Stomach smooth muscle (tissue), 2 donors: ENCODE data around the gene SEPTIN2.
"Not testable (repeated sequence)": the region's sequence is repeated elsewhere in the genome, so short reads cannot be mapped to it uniquely, and the experiment has no call there.

ENCODE experiments used
- H3K27ac ChIP-seq: one replicate; pipeline ENCODE4 v1.7.0; 2013; ENCODE audit warnings: mild to moderate bottlenecking, low read length, inconsistent platforms
- H3K27me3 ChIP-seq, 2 donors: one replicate each; pipeline ENCODE4 v1.7.0; 2013; ENCODE audit warnings: low read length in 2 of 2; ENCODE audit not compliant: insufficient read depth in 2 of 2, control insufficient read depth in 1 of 2
- H3K36me3 ChIP-seq, 2 donors: one replicate each; pipeline ENCODE4 v1.7.0; 2013; ENCODE audit warnings: low read length in 2 of 2; ENCODE audit not compliant: control insufficient read depth in 2 of 2, insufficient read depth in 2 of 2
- H3K4me1 ChIP-seq: one replicate; pipeline ENCODE4 v1.7.0; 2013; ENCODE audit warnings: low read length; ENCODE audit not compliant: control insufficient read depth, insufficient read depth
- H3K4me3 ChIP-seq, 2 donors: one replicate each; pipeline ENCODE4 v1.7.0; 2013; ENCODE audit warnings: low read length in 2 of 2
- H3K9ac ChIP-seq, 2 donors: one replicate each; pipeline ENCODE4 v1.7.0; 2013; ENCODE audit warnings: low read length in 2 of 2, mild to moderate bottlenecking in 1 of 2
- H3K9me3 ChIP-seq, 2 donors: one replicate each; pipeline ENCODE4 v1.7.0; 2013; ENCODE audit warnings: low read length in 2 of 2; ENCODE audit not compliant: control insufficient read depth in 2 of 2
- donor health status: healthy.
- donor health status: Pancreatic carcinoma.

Gene SEPTIN2

GRCh38 chr2:241273210-241274020 is 42.3 kb upstream of the SEPTIN2 start:
- Histone ChIP-seq H3K9ac (peak overlapping the region; percentile 59 to 69), H3K27me3 (no peaks in the 10 kb centered on the region)

GRCh38 chr2:241274127-241274526 is 41.6 kb upstream of the SEPTIN2 start:
- Histone ChIP-seq H3K9me3 (no peaks in the 10 kb centered on the region), H3K9ac (no peak overlapping the region), H3K27me3 (no peaks in the 10 kb centered on the region), H3K4me1 (peaks cover 27% of the 10 kb centered on the region), H3K27ac (no peak overlapping the region), H3K4me3 (no peak overlapping the region), H3K36me3 (no peaks in the 10 kb centered on the region)

More at GRCh38 chr2:241273210-241274020, 42.3 kb upstream of the SEPTIN2 start:
- H3K27ac ChIP-seq = peak overlapping the region; percentile 18
- no peaks in the 10 kb centered on the region for H3K36me3 ChIP-seq
- H3K4me1 ChIP-seq = peaks cover 31% of the 10 kb centered on the region
- no peaks in the 10 kb centered on the region for H3K9me3 ChIP-seq
- H3K4me3 ChIP-seq = peak overlapping the region; percentile 57 to 80

- no peaks in the 10 kb centered on the region for H3K9me3 ChIP-seq
- H3K27ac ChIP-seq = no peak overlapping the region
- H3K36me3 ChIP-seq = no peaks in the 10 kb centered on the region
- H3K9ac ChIP-seq = no peak overlapping the region
- H3K4me1 ChIP-seq = peaks cover 18% of the 10 kb centered on the region
- H3K27me3 ChIP-seq = no peaks in the 10 kb centered on the region
- H3K4me3 ChIP-seq = no peak overlapping the region
Observed at GRCh38 chr2:241275504-241275903, 40.2 kb upstream of the SEPTIN2 start.

GRCh38 chr2:241275910-241276309 is 39.8 kb upstream of the SEPTIN2 start:
- H3K27me3 ChIP-seq = no peaks in the 10 kb centered on the region
- no peaks in the 10 kb centered on the region for H3K36me3 ChIP-seq
- H3K9me3 ChIP-seq = no peaks in the 10 kb centered on the region
- no peak overlapping the region for H3K27ac ChIP-seq
- peaks cover 14% of the 10 kb centered on the region for H3K4me1 ChIP-seq
- no peak overlapping the region for H3K9ac ChIP-seq
- H3K4me3 ChIP-seq = no peak overlapping the region

- not testable (repeated sequence) for H3K4me1 ChIP-seq, H3K9ac ChIP-seq, H3K27me3 ChIP-seq, H3K36me3 ChIP-seq, H3K9me3 ChIP-seq, H3K27ac ChIP-seq, H3K4me3 ChIP-seq
Observed at GRCh38 chr2:241278306-241278705, 37.4 kb upstream of the SEPTIN2 start.

GRCh38 chr2:241279413-241279812 is 36.3 kb upstream of the SEPTIN2 start:
- no peak overlapping the region for H3K27ac ChIP-seq
- H3K4me3 ChIP-seq = no peak overlapping the region
- H3K4me1 ChIP-seq = peaks cover 3% of the 10 kb centered on the region
- H3K9me3 ChIP-seq = no peaks in the 10 kb centered on the region
- no peaks in the 10 kb centered on the region for H3K27me3 ChIP-seq
- no peaks in the 10 kb centered on the region for H3K36me3 ChIP-seq
- no peak overlapping the region for H3K9ac ChIP-seq

- Histone ChIP-seq H3K36me3 (no peaks in the 10 kb centered on the region), H3K9me3 (no peaks in the 10 kb centered on the region), H3K27me3 (no peaks in the 10 kb centered on the region), H3K4me1 (peaks cover 3% of the 10 kb centered on the region), H3K9ac (no peak overlapping the region), H3K27ac (no peak overlapping the region), H3K4me3 (no peak overlapping the region)
Observed at GRCh38 chr2:241279828-241280227, 35.9 kb upstream of the SEPTIN2 start.

- peaks cover 3% of the 10 kb centered on the region for H3K4me1 ChIP-seq
- no peaks in the 10 kb centered on the region for H3K36me3 ChIP-seq
- no peak overlapping the region for H3K27ac ChIP-seq
- H3K4me3 ChIP-seq = no peak overlapping the region
- no peaks in the 10 kb centered on the region for H3K9me3 ChIP-seq
- H3K9ac ChIP-seq = no peak overlapping the region
- H3K27me3 ChIP-seq = no peaks in the 10 kb centered on the region
Observed at GRCh38 chr2:241280291-241280690, 35.4 kb upstream of the SEPTIN2 start.

- Histone ChIP-seq H3K9me3 (no peaks in the 10 kb centered on the region), H3K36me3 (no peaks in the 10 kb centered on the region), H3K27ac (no peak overlapping the region), H3K27me3 (no peaks in the 10 kb centered on the region), H3K4me1 (peaks cover 3% of the 10 kb centered on the region), H3K9ac (no peak overlapping the region), H3K4me3 (no peak overlapping the region)
Observed at GRCh38 chr2:241282555-241282954, 33.2 kb upstream of the SEPTIN2 start.

- H3K9ac ChIP-seq = no peak overlapping the region
- no peak overlapping the region for H3K4me3 ChIP-seq
- H3K9me3 ChIP-seq = no peaks in the 10 kb centered on the region
- no peaks in the 10 kb centered on the region for H3K27me3 ChIP-seq
- H3K27ac ChIP-seq = no peak overlapping the region
- peaks cover 9% of the 10 kb centered on the region for H3K4me1 ChIP-seq
- H3K36me3 ChIP-seq = no peaks in the 10 kb centered on the region
Observed at GRCh38 chr2:241285596-241285995, 30.1 kb upstream of the SEPTIN2 start.

GRCh38 chr2:241286348-241287090 is 29.2 kb upstream of the SEPTIN2 start:
- no peaks in the 10 kb centered on the region for H3K9me3 ChIP-seq
- no peak overlapping the region for H3K9ac ChIP-seq
- no peak overlapping the region for H3K4me3 ChIP-seq
- H3K27ac ChIP-seq = no peak overlapping the region
- H3K27me3 ChIP-seq = no peaks in the 10 kb centered on the region
- peaks cover 9% of the 10 kb centered on the region for H3K4me1 ChIP-seq
- H3K36me3 ChIP-seq = no peaks in the 10 kb centered on the region
